HG03064 (cell line): ENCODE measurements around the gene TRMU.

Source experiments
- ATAC-seq: cut with Tn5 transposase; IDR thresholded peaks from one replicate; pipeline ENCODE4 v1.9.1; 2021; ENCODE audit warnings: low read depth; ENCODE audit not compliant: unreplicated experiment

TRMU gene

GRCh38 chr22:46335201-46336118, at the start of gene TRMU:
Gene TRMU, plus strand, starts transcription at chr22:46335714. Its CDS starts 51 bp downstream, at chr22:46335765.
- ATAC-seq, result peak; percentile 76

GRCh38 chr22:46286006-46286405, 49.5 kb upstream of the TRMU start:
- ATAC-seq, result no peak

GRCh38 chr22:46286941-46287872, 48.3 kb upstream of the TRMU start:
- no peak for ATAC-seq

- ATAC-seq, result peak; percentile 62
These were observed 47.4 kb upstream of the TRMU start for GRCh38 chr22:46287873-46288751.

GRCh38 chr22:46288846-46289243, 46.7 kb upstream of the TRMU start:
- ATAC-seq, result no peak

- no peak for ATAC-seq
These were observed 46.1 kb upstream of the TRMU start for GRCh38 chr22:46289244-46289891.

GRCh38 chr22:46290121-46290842, 45.2 kb upstream of the TRMU start:
- no peak for ATAC-seq

GRCh38 chr22:46290843-46291785, 44.4 kb upstream of the TRMU start:
- no peak for ATAC-seq

GRCh38 chr22:46292173-46292572, 43.3 kb upstream of the TRMU start:
- no peak for ATAC-seq

- ATAC-seq, result no peak
These were observed 42.8 kb upstream of the TRMU start for GRCh38 chr22:46292732-46293131.

GRCh38 chr22:46293577-46294260, 41.8 kb upstream of the TRMU start:
- no peak for ATAC-seq

GRCh38 chr22:46294784-46295183, 40.7 kb upstream of the TRMU start:
- ATAC-seq, result no peak

GRCh38 chr22:46295277-46295971, 40.1 kb upstream of the TRMU start:
- ATAC-seq, result no peak

- ATAC-seq, result peak; percentile 89
These were observed 39.0 kb upstream of the TRMU start, which contains the start of gene GTSE1 for GRCh38 chr22:46296257-46297150. Gene GTSE1, plus strand, starts transcription at chr22:46296870. Its CDS starts 531 bp downstream, at chr22:46297401.

- ATAC-seq, result peak; percentile 3
These were observed 38.2 kb upstream of the TRMU start for GRCh38 chr22:46297151-46297812.
